ENCODE measurements around the gene CFAP20DC. TPM values are rescaled to one million over a fixed set of nuclear protein-coding genes. Genes with fewer than 3 reads are reported as not detected.

Gene CFAP20DC
- total and polyA plus RNA-seq, 2 donors (not counting 1 experiment from before 2014, with no cell fraction given), result 1.9 to 3.8 TPM

DNA sequence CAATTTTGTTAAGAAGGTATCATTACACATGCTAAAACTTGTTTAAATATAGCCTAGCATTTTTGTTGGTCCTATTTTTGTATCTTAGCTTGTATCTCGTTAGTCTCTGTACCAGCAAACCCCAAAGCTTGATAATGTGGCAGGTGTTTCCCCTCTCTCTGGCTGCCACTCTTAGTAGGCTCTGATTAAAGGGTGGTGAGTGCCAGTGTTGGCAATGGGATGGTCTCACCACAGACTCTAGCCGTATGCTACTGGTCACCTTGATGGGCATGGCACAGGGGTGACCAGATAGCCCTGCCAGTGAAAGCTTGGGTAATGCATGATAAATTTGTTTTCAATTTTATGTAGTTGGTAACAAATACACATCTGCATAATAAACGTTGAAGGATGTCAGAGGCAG lies 188.3 kb downstream of the CFAP20DC start:
- Histone ChIP-seq H3K9me3 (ENCODE audit: control insufficient read depth, insufficient read depth, low read depth, low read length) (no peaks in the 10 kb centered on the region), H3K27me3 (ENCODE audit: control insufficient read depth, insufficient read depth, low read length) (no peaks in the 10 kb centered on the region), H3K36me3 (ENCODE audit: control insufficient read depth, insufficient read depth, low read length) (no peaks in the 10 kb centered on the region), H3K4me3 (replicated peaks in 1 of 4; ENCODE audit: control extremely low read depth in 1 of 4, insufficient read depth in 1 of 4, low read depth in 3 of 4, low read length in 4 of 4) (no peak overlapping the region), H3K79me2 (ENCODE audit: control insufficient read depth, insufficient read depth, low read length) (no peaks in the 10 kb centered on the region), H3K9ac (ENCODE audit: insufficient read depth, low read length) (no peak overlapping the region), H3K27ac (ENCODE audit: insufficient read depth, low read length) (no peak overlapping the region), H4K20me1 (ENCODE audit: control insufficient read depth, extremely low read depth, insufficient read depth, low read length) (no peaks in the 10 kb centered on the region), H3K4me1 (ENCODE audit: control insufficient read depth, extremely low read depth, insufficient read depth, low read length) (no peaks in the 10 kb centered on the region), H3K4me2 (ENCODE audit: extremely low read depth, insufficient read depth, low read length) (no peak overlapping the region), H2AFZ (ENCODE audit: low read length) (no peak overlapping the region)
- DNase-seq (ENCODE audit: low read depth in 2 of 2), result no peak
- TF ChIP-seq EZH2 (IDR thresholded peaks at IDR 0.05; ENCODE audit: low read length, missing control alignments), result no peak
- TF ChIP-seq, protein P1, sequence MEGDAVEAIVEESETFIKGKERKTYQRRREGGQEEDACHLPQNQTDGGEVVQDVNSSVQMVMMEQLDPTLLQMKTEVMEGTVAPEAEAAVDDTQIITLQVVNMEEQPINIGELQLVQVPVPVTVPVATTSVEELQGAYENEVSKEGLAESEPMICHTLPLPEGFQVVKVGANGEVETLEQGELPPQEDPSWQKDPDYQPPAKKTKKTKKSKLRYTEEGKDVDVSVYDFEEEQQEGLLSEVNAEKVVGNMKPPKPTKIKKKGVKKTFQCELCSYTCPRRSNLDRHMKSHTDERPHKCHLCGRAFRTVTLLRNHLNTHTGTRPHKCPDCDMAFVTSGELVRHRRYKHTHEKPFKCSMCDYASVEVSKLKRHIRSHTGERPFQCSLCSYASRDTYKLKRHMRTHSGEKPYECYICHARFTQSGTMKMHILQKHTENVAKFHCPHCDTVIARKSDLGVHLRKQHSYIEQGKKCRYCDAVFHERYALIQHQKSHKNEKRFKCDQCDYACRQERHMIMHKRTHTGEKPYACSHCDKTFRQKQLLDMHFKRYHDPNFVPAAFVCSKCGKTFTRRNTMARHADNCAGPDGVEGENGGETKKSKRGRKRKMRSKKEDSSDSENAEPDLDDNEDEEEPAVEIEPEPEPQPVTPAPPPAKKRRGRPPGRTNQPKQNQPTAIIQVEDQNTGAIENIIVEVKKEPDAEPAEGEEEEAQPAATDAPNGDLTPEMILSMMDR (conservative IDR thresholded peaks at IDR 0.05 in 1 of 2, IDR thresholded peaks at IDR 0.05 in 1 of 2; ENCODE audit: low read depth in 1 of 2, low read length in 2 of 2), result no peak

DNA sequence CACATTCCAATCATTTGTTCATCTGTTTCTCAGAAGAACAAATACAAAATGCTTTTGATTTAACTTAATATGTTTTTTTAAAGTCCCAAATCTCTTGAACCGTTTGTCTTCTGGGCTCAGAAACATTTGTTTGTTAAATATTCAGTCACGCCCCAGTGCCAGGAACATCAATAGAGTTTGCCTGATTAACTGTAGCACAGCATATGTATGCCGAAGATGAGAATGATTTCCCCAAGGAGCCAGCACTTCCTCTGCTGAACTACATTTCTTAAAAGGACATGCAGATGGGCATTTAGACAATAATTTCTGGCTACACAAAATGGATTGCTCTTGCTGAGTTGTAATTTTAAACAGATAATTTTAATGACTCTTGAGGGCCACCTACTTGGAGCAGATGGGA lies 191.7 kb downstream of the CFAP20DC start:
- Histone ChIP-seq H3K4me3 (replicated peaks in 1 of 4; ENCODE audit: control extremely low read depth in 1 of 4, insufficient read depth in 1 of 4, low read depth in 3 of 4, low read length in 4 of 4) (no peak overlapping the region), H3K27ac (ENCODE audit: insufficient read depth, low read length) (no peak overlapping the region), H3K9ac (ENCODE audit: insufficient read depth, low read length) (no peak overlapping the region), H4K20me1 (ENCODE audit: control insufficient read depth, extremely low read depth, insufficient read depth, low read length) (no peaks in the 10 kb centered on the region), H3K9me3 (ENCODE audit: control insufficient read depth, insufficient read depth, low read depth, low read length) (no peaks in the 10 kb centered on the region), H3K79me2 (ENCODE audit: control insufficient read depth, insufficient read depth, low read length) (no peaks in the 10 kb centered on the region), H3K4me1 (ENCODE audit: control insufficient read depth, extremely low read depth, insufficient read depth, low read length) (no peaks in the 10 kb centered on the region), H3K27me3 (ENCODE audit: control insufficient read depth, insufficient read depth, low read length) (no peaks in the 10 kb centered on the region), H3K4me2 (ENCODE audit: extremely low read depth, insufficient read depth, low read length) (no peak overlapping the region), H2AFZ (ENCODE audit: low read length) (peak overlapping the region; percentile 12), H3K36me3 (ENCODE audit: control insufficient read depth, insufficient read depth, low read length) (no peaks in the 10 kb centered on the region)
- TF ChIP-seq, protein P1 (conservative IDR thresholded peaks at IDR 0.05 in 1 of 2, IDR thresholded peaks at IDR 0.05 in 1 of 2; ENCODE audit: low read depth in 1 of 2, low read length in 2 of 2), result no peak
- TF ChIP-seq EZH2 (IDR thresholded peaks at IDR 0.05; ENCODE audit: low read length, missing control alignments), result no peak
- no peak for DNase-seq (ENCODE audit: low read depth in 2 of 2)

DNA sequence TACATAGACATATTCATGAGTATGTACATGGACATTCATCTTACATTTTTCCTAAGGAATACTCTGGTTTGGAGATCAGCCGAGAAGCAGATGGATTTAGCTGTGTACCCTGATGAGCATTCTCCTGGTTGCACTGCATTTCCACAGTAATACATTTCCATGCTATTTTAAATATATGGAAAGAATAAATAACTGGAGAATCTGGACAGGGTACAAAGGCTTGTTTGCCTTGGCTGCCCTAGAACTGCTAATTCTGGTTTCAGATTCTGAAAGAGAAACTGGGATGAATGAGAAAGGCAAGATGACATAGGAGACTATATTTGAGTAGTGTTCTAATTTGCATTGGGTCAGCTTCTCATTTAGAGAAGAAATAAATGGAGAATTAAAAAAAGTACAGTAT lies 192.4 kb downstream of the CFAP20DC start:
- Histone ChIP-seq H3K36me3 (ENCODE audit: control insufficient read depth, insufficient read depth, low read length) (no peaks in the 10 kb centered on the region), H3K4me1 (ENCODE audit: control insufficient read depth, extremely low read depth, insufficient read depth, low read length) (no peaks in the 10 kb centered on the region), H3K27ac (ENCODE audit: insufficient read depth, low read length) (no peak overlapping the region), H3K27me3 (ENCODE audit: control insufficient read depth, insufficient read depth, low read length) (no peaks in the 10 kb centered on the region), H3K9ac (ENCODE audit: insufficient read depth, low read length) (no peak overlapping the region), H4K20me1 (ENCODE audit: control insufficient read depth, extremely low read depth, insufficient read depth, low read length) (no peaks in the 10 kb centered on the region), H3K4me3 (replicated peaks in 1 of 4; ENCODE audit: control extremely low read depth in 1 of 4, insufficient read depth in 1 of 4, low read depth in 3 of 4, low read length in 4 of 4) (no peak overlapping the region), H3K9me3 (ENCODE audit: control insufficient read depth, insufficient read depth, low read depth, low read length) (no peaks in the 10 kb centered on the region), H3K79me2 (ENCODE audit: control insufficient read depth, insufficient read depth, low read length) (no peaks in the 10 kb centered on the region), H3K4me2 (ENCODE audit: extremely low read depth, insufficient read depth, low read length) (no peak overlapping the region), H2AFZ (ENCODE audit: low read length) (no peak overlapping the region)
- TF ChIP-seq, protein P1 (conservative IDR thresholded peaks at IDR 0.05 in 1 of 2, IDR thresholded peaks at IDR 0.05 in 1 of 2; ENCODE audit: low read depth in 1 of 2, low read length in 2 of 2), result no peak
- no peak for TF ChIP-seq EZH2 (IDR thresholded peaks at IDR 0.05; ENCODE audit: low read length, missing control alignments)
- DNase-seq (ENCODE audit: low read depth in 2 of 2), result no peak
